ENCODE data around the gene TSNAX. TPM values are rescaled to one million over a fixed set of nuclear protein-coding genes. Genes with fewer than 3 reads are reported as not detected.

Gene TSNAX
- total and polyA plus RNA-seq, 2 of the 4 experiments (the other 2 are of a cell fraction): 19.6 to 60.6 TPM

DNA sequence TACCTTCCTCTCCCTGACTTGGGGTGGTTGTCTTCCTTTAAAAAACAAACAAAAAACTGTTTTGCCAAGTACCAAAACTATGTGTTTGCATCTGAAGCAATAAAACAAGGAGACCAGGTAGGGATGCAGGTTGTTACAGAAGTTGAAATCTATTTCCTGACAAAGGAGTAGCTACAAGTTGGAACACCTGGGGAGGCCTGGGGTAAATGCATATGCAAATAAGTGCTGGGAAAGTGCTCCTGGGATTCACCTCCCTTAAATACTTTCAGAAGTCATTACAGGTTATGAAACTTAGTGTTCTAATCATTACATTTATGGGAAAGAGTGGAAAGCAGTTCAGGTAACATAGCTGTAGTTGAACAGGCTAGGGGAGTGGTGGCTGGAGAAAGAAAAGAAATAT lies 1.9 kb upstream of the TSNAX start:
- intact Hi-C loops (cut with micrococcal nuclease): no loop called here
- dilution Hi-C loops (cut with HindIII; ENCODE audit: low sequenced_read_pairs, unreplicated experiment): no loop called here
- DNase-seq: no peak
- Histone ChIP-seq H3K23ac (ENCODE audit: low read depth, low read length) (no peak overlapping the region), H3K9ac (ENCODE audit: low read depth, low read length) (no peak overlapping the region), H4K20me1 (ENCODE audit: insufficient read depth, low read length) (no peaks in the 10 kb centered on the region), H3K4me1 (ENCODE audit: control insufficient read depth, insufficient read depth, low read length) (peaks cover 5% of the 10 kb centered on the region), H3K27me3 (ENCODE audit: control insufficient read depth, insufficient read depth, low read length) (no peaks in the 10 kb centered on the region), H3K18ac (ENCODE audit: low read depth, low read length) (no peak overlapping the region), H4K8ac (ENCODE audit: low read depth in 2 of 2, low read length in 2 of 2) (no peak overlapping the region), H4K91ac (ENCODE audit: insufficient read depth, low read depth, low read length) (no peak overlapping the region), H3K14ac (replicated peaks; ENCODE audit: low read depth, low read length) (no peak overlapping the region), H3K4ac (ENCODE audit: low read depth, low read length) (no peak overlapping the region), H3K56ac (ENCODE audit: extremely low read depth, insufficient read depth, low read length) (no peak overlapping the region), H3K79me1 (ENCODE audit: low read depth in 1 of 2, low read length in 2 of 2) (peaks cover 6 to 24% of the 10 kb centered on the region in 2 experiments; a peak in 3 of 4 replicates), H3K4me2 (ENCODE audit: low read depth, low read length) (no peak overlapping the region), H2BK15ac (ENCODE audit: low read depth, low read length) (no peak overlapping the region), H2BK120ac (ENCODE audit: low read depth, low read length) (no peak overlapping the region), H2AK5ac (ENCODE audit: low read depth, low read length) (no peak overlapping the region), H3K36me3 (ENCODE audit: control insufficient read depth, insufficient read depth, low read length) (0 out of 2 replicates have a peak, but pooled peaks cover 2% of the 10 kb centered on the region), H3K9me3 (ENCODE audit: control insufficient read depth, insufficient read depth, low read length) (no peaks in the 10 kb centered on the region), H2BK5ac (ENCODE audit: low read depth, low read length, poor library complexity, severe bottlenecking) (no peak overlapping the region), H2BK20ac (ENCODE audit: low read depth, low read length) (no peak overlapping the region), H4K5ac (ENCODE audit: low read depth, low read length) (no peak overlapping the region), H3K4me3 (ENCODE audit: insufficient read depth, low read depth, low read length) (no peak overlapping the region), H2AFZ (replicated peaks; ENCODE audit: low read length, poor library complexity) (no peak overlapping the region), H2AK9ac (replicated peaks; ENCODE audit: low read depth, low read length, poor library complexity) (no peak overlapping the region), H3K27ac (ENCODE audit: insufficient read depth, low read length) (no peak overlapping the region), H3K9me1 (ENCODE audit: insufficient read depth, low read length) (peaks cover 5% of the 10 kb centered on the region; the same call in 1 of the 2 replicates)
- in situ Hi-C loops (cut with MboI; ENCODE audit: low sequenced_read_pairs): no loop called here
- TF ChIP-seq RAD21 (IDR thresholded peaks at IDR 0.05; ENCODE audit: low read length) (no peak), POLR2A (IDR thresholded peaks at IDR 0.05; ENCODE audit: low read depth, low read length) (no peak), RCOR1 (IDR thresholded peaks at IDR 0.05; ENCODE audit: insufficient replicate concordance, low read length) (no peak), USF2 (IDR thresholded peaks at IDR 0.05; ENCODE audit: low read depth, low read length) (no peak)
- TF ChIP-seq, protein P1, sequence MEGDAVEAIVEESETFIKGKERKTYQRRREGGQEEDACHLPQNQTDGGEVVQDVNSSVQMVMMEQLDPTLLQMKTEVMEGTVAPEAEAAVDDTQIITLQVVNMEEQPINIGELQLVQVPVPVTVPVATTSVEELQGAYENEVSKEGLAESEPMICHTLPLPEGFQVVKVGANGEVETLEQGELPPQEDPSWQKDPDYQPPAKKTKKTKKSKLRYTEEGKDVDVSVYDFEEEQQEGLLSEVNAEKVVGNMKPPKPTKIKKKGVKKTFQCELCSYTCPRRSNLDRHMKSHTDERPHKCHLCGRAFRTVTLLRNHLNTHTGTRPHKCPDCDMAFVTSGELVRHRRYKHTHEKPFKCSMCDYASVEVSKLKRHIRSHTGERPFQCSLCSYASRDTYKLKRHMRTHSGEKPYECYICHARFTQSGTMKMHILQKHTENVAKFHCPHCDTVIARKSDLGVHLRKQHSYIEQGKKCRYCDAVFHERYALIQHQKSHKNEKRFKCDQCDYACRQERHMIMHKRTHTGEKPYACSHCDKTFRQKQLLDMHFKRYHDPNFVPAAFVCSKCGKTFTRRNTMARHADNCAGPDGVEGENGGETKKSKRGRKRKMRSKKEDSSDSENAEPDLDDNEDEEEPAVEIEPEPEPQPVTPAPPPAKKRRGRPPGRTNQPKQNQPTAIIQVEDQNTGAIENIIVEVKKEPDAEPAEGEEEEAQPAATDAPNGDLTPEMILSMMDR (conservative IDR thresholded peaks at IDR 0.05; ENCODE audit: low read depth, low read length): no peak
- TF ChIP-seq, protein P2, sequence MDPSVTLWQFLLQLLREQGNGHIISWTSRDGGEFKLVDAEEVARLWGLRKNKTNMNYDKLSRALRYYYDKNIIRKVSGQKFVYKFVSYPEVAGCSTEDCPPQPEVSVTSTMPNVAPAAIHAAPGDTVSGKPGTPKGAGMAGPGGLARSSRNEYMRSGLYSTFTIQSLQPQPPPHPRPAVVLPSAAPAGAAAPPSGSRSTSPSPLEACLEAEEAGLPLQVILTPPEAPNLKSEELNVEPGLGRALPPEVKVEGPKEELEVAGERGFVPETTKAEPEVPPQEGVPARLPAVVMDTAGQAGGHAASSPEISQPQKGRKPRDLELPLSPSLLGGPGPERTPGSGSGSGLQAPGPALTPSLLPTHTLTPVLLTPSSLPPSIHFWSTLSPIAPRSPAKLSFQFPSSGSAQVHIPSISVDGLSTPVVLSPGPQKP (IDR thresholded peaks at IDR 0.05; ENCODE audit: borderline replicate concordance, low read depth, low read length): no peak
- ATAC-seq (ENCODE audit: low read depth): no peak
- POLR2A ChIA-PET (ENCODE audit: unreplicated experiment): no interaction called here
- BruUV-seq (replicated peaks): no TSS peak
- CTCF ChIA-PET: no interaction called here

Measured in IMR-90 (cell line).